Cardiac fibroblast (primary cell): ENCODE measurements around the gene C4orf50.

Experiments used
- DNase-seq, 2 donors: peaks; one replicate each; pipeline versions ENCODE4 v3.0.0 to v3.0.0-alpha.2; 2010; ENCODE audit warnings: low read depth in 2 of 2
- H3K4me3 ChIP-seq, 2 donors: replicated peaks in 1 of 2; 1 replicate in 1 of 2; 2 replicates in 1 of 2; pipeline ENCODE4 v1.5.1; 2011; ENCODE audit warnings: low read depth in 2 of 2, low read length in 2 of 2, mild to moderate bottlenecking in 2 of 2, moderate library complexity in 1 of 2
- TF ChIP-seq, protein P1 (sequence below): IDR thresholded peaks from one replicate; pipeline ENCODE4 v1.5.1; 2011; ENCODE audit warnings: low read depth, mild to moderate bottlenecking, low read length, inconsistent platforms

C4orf50 gene

DNA sequence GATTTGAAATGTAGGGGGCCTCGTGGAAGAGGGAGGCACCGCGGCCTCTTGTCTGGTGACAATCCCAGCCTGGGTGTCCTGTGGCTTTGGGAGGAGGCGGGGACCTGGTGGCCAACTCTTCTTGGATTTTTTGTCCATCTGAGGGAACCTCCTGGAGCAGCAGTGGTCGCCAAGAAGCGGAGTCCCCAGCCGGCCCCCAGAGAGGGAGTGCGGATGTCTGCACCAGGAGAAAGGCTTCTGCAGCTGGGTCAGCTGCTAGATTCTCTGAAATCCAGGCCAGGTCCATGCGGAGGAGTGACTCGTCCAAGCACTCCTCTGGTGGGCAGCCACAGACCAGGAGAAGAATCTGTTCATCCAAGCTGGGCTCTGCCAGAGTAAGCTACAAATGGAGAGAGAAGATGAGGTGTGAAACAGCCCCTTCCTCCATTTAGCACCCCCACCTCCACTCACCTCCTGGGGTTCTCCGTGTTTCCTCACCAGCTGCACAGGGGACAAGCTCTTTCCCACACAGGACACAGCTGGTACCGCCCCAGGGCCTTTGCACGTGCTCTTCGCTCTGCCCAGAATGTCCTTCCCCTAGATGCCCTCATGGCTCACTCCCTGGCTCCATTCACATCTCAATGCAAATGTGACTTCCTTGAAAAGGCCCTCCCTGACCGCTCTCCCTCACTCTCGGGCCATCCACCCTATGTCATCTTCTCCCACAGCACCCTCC is 27.6 kb downstream of the C4orf50 start:
- no peak overlapping the region for H3K4me3 ChIP-seq
- DNase-seq, result no peak
- TF ChIP-seq, protein P1, sequence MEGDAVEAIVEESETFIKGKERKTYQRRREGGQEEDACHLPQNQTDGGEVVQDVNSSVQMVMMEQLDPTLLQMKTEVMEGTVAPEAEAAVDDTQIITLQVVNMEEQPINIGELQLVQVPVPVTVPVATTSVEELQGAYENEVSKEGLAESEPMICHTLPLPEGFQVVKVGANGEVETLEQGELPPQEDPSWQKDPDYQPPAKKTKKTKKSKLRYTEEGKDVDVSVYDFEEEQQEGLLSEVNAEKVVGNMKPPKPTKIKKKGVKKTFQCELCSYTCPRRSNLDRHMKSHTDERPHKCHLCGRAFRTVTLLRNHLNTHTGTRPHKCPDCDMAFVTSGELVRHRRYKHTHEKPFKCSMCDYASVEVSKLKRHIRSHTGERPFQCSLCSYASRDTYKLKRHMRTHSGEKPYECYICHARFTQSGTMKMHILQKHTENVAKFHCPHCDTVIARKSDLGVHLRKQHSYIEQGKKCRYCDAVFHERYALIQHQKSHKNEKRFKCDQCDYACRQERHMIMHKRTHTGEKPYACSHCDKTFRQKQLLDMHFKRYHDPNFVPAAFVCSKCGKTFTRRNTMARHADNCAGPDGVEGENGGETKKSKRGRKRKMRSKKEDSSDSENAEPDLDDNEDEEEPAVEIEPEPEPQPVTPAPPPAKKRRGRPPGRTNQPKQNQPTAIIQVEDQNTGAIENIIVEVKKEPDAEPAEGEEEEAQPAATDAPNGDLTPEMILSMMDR, result no peak

DNA sequence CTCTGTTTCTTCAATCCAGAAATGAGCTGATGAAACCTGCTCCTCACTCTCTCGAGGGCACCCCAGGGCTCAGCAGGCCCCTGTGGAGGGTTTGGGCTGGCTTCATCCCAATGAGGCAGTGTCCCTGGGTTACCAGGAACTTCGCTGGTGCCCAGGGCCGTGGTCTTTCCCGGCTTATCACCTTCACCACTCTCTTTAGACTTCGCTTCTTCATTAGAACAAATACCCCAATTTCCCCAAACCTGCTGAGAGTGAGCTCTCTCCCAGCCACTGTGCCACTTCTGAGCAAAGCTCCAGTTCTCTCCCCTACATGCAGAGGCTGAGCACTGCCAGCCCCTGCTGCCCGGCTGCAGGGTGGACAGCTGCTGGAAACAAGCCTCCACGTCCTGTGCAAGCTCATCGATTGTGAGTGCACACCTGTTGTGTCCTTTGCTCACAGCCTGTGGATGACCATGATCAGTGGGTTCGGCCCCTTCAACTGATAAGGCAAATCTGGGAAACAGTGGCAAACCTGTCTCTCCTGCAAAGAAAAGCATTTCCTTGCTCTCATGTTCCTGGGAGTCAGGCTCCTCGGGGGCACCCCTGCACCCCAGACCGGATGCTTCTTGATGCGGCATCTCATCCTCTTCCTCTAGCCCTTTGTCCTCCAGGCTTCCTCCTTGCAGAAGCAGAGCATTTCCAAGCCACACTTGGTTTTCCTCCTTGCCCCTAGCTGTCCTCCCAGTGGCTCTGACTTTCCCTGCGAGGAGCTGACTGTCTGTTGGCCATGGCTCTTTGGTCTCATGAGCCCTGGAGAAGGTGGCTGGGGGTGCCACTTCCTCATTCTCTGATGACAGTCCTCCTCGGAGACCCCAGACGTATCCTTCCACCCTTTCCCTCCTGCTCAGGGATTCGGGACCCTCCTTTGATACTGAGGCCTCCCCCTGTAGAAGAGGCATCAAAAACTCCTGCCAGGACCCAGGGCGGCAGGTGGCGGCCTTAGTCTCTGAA is 28.7 kb downstream of the C4orf50 start:
- H3K4me3 ChIP-seq, result no peak overlapping the region
- DNase-seq, result no peak
- TF ChIP-seq, protein P1, result no peak

DNA sequence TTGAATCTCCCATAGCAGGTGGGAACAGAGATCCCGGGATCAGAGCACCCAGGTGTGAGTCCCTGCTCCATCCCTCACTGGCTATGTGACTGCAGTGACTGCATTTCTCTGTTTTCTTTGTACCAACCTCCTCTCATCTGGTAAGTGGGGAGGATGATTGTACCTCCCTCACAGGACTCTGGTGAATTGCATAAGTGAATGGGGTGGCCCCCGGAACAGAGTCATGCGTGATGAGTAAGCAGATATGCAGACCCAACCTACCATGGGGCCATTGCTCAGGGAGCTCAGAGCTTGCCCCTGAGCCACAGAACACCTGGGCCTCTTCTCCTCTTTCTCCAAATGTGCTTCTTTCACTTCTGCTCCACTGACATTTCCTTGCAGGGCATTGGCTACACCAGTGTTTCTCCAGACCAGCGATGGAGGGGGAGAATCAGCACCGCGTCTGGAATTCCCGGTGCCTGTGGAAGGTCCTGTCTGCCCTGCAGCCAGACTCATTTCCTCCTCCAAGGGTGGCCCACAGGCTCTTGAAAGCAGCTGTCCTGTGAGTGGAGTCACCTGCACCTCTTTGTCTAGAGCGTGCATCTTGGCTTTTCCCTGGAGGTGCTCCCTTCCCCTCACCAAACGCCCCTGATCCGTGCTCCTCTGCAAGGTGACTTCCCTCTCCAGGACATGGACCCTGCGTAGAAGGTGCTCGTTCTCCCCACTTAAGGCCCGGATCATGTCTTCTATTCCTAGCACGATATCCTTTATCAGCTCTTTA is 30.0 kb downstream of the C4orf50 start:
- no peak overlapping the region for H3K4me3 ChIP-seq
- DNase-seq, result no peak
- TF ChIP-seq, protein P1, result no peak

DNA sequence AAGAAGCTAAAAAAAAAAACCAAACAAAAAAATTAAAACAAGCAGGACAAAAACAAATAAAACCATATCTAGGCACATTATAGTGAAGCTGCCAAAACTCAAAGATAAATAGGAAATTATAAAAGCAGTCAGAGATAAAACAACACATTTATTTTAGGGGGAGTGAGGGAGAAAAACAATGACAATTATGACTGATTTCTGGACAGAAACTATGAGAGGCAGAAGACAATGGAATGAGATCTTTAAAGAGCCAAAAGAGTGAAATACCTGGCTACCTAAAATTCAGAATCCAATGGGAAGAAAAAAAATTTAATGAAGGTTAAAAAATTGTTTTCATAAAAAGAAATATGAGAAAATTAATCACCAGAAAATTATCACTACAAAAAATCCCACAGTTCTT is 33.4 kb downstream of the C4orf50 start:
- DNase-seq, result no peak
- TF ChIP-seq, protein P1, result no peak
- no peak overlapping the region for H3K4me3 ChIP-seq

DNA sequence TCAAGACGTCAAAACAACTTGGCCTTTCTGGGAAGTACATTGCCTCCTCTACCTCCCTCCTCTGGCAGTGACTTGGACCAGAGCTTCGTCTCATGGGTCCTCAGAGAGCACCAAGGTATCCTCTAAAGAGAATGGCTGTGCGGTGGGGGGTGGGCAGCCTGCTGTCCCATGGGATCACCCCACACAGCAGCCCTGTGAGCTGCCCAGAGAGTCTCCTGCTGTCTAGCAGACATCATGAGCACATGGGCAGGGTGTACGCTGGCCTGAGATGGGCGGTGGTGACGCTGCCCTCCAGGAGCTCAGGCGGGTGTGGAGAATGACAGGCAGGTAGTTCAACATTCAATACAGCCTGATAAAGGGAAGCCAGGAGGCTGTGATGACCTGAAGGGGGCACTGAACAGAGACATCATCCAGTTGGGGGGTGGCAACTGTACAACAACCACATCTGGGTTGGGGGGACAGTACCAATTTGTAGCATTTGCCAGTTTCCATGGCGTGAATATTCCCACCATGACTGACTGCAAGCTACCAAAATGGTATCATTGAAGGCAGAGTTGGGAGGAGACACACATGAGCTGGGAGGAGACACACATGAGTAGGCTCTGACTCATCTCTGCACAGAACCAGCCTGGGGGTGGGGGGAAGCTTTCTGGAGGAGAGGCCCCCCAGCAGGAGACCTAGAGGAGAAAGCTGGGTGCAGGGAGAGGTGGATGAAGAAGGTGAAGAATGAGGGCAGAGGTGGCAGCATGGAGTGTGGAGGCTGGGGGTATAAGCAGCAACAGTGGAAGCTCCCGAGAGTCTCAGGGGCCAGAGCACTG is 35.9 kb downstream of the C4orf50 start:
- TF ChIP-seq, protein P1, result no peak
- H3K4me3 ChIP-seq, result no peak overlapping the region
- no peak for DNase-seq
